ENCODE measurements around the gene HEPH. TPM values are rescaled to one million over a fixed set of nuclear protein-coding genes. Genes with fewer than 3 reads are reported as not detected.

HEPH gene
- total RNA-seq, 2 experiments from 2014 or later: not detected

DNA sequence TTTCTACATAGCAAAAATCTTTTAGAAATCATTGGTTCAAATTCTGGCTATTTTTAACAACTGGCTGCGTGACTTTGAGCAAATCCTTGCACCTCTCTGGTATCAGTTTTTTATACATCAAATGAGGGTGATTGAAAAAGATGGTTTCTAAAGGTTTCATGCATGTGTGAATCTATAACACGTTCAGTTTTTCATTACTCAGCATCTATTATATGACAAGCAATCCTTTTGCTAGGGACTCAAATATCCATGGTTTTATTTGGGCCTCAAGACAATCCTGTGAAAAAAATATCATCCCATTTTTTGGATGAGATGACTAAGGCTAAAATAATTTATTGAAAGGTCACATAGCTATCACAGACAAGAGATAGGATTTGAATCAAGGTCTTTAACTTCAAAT lies 884 bp downstream of the HEPH start:
- Histone ChIP-seq H3K36me3 (ENCODE audit: insufficient read depth, low read length) (no peaks in the 10 kb centered on the region), H3K9me3 (ENCODE audit: control insufficient read depth in 1 of 2, insufficient read depth in 1 of 2, low read length in 2 of 2) (no peaks in the 10 kb centered on the region), H3K4me3 (ENCODE audit: low read length) (no peak overlapping the region), H3K27me3 (ENCODE audit: control insufficient read depth in 1 of 2, insufficient read depth in 2 of 2, low read length in 2 of 2) (no peaks in the 10 kb centered on the region), H3K27ac (ENCODE audit: low read depth in 1 of 2, low read length in 2 of 2) (no peak overlapping the region), H3K4me1 (ENCODE audit: insufficient read depth, low read length) (no peaks in the 10 kb centered on the region)
- ChIA-PET POLR2A (no interaction called here), CTCF (no interaction called here)
- no peak overlapping the region for H3K4me3 Mint-ChIP-seq
- no peak for DNase-seq
- no peak overlapping the region for H3K27ac Mint-ChIP-seq
- intact Hi-C loops (cut with DNase I, micrococcal nuclease): no loop called here
- no peak for ATAC-seq (ENCODE audit: poor library complexity)
- no peaks in the 10 kb centered on the region for H3K27me3 Mint-ChIP-seq
- H3K36me3 Mint-ChIP-seq (ENCODE audit: low read depth): no peaks in the 10 kb centered on the region
- H3K9me3 Mint-ChIP-seq: no peaks in the 10 kb centered on the region
- H3K4me1 Mint-ChIP-seq (ENCODE audit: low read depth): no peaks in the 10 kb centered on the region
- no peak for TF ChIP-seq CTCF (IDR thresholded peaks at IDR 0.05)

GRCh38 chrX:66166671-66167070 lies 2.6 kb downstream of the HEPH start:
- Mint-ChIP-seq H3K9me3 (no peaks in the 10 kb centered on the region), H3K27me3 (no peaks in the 10 kb centered on the region), H3K27ac (no peak overlapping the region), H3K4me3 (no peak overlapping the region), H3K4me1 (ENCODE audit: low read depth) (no peaks in the 10 kb centered on the region), H3K36me3 (ENCODE audit: low read depth) (no peaks in the 10 kb centered on the region)
- H3K27ac ChIP-seq (ENCODE audit: low read depth in 1 of 2, low read length in 2 of 2): no peak overlapping the region
- no peaks in the 10 kb centered on the region for H3K4me1 ChIP-seq (ENCODE audit: insufficient read depth, low read length)
- ChIA-PET CTCF (no interaction called here), POLR2A (no interaction called here)
- no peaks in the 10 kb centered on the region for H3K27me3 ChIP-seq (ENCODE audit: control insufficient read depth in 1 of 2, insufficient read depth in 2 of 2, low read length in 2 of 2)
- H3K4me3 ChIP-seq (ENCODE audit: low read length): no peak overlapping the region
- no peak for ATAC-seq (ENCODE audit: poor library complexity)
- H3K9me3 ChIP-seq (ENCODE audit: control insufficient read depth in 1 of 2, insufficient read depth in 1 of 2, low read length in 2 of 2): no peaks in the 10 kb centered on the region
- intact Hi-C loops (cut with DNase I, micrococcal nuclease): no loop called here
- no peak for TF ChIP-seq CTCF (IDR thresholded peaks at IDR 0.05)
- no peaks in the 10 kb centered on the region for H3K36me3 ChIP-seq (ENCODE audit: insufficient read depth, low read length)
- DNase-seq: no peak

DNA sequence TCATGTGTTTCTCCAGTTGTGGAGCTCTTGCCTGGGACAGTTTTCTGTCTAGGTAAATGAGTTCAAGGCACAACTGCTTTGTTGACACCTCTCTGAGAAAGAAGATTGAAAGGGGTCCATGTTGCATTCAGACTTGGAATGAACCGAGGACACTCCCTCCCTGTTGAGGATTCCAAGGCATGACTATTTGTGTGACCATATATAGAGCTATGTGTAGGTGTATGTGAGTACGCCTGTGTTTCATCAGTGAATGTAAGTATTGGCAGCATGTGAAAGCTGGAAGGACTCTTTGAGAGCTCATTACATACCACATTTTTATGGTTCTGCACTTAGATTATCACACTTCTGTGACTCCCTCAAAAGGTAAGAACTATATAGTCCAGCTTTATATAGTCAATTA lies 3.4 kb downstream of the HEPH start:
- POLR2A ChIA-PET: no interaction called here
- Mint-ChIP-seq H3K36me3 (ENCODE audit: low read depth) (no peaks in the 10 kb centered on the region), H3K27ac (no peak overlapping the region), H3K9me3 (no peaks in the 10 kb centered on the region), H3K4me3 (no peak overlapping the region), H3K27me3 (no peaks in the 10 kb centered on the region), H3K4me1 (ENCODE audit: low read depth) (no peaks in the 10 kb centered on the region)
- Histone ChIP-seq H3K27ac (ENCODE audit: low read depth in 1 of 2, low read length in 2 of 2) (no peak overlapping the region), H3K4me1 (ENCODE audit: insufficient read depth, low read length) (no peaks in the 10 kb centered on the region), H3K27me3 (ENCODE audit: control insufficient read depth in 1 of 2, insufficient read depth in 2 of 2, low read length in 2 of 2) (no peaks in the 10 kb centered on the region), H3K4me3 (ENCODE audit: low read length) (no peak overlapping the region), H3K9me3 (ENCODE audit: control insufficient read depth in 1 of 2, insufficient read depth in 1 of 2, low read length in 2 of 2) (no peaks in the 10 kb centered on the region), H3K36me3 (ENCODE audit: insufficient read depth, low read length) (no peaks in the 10 kb centered on the region)
- ATAC-seq (ENCODE audit: poor library complexity) (no peak), DNase-seq (no peak)
- intact Hi-C loops (cut with DNase I, micrococcal nuclease): no loop called here
- TF ChIP-seq CTCF (IDR thresholded peaks at IDR 0.05): no peak
- CTCF ChIA-PET: no interaction called here
